GM23248 (cell line): ENCODE measurements around the gene NUDT6. TPM values are rescaled to one million over a fixed set of nuclear protein-coding genes. Genes with fewer than 3 reads are reported as not detected.

Experiments
- DNase-seq: peaks from one replicate; pipeline ENCODE4 v3.0.0-alpha.2; 2015
- H2AFZ ChIP-seq: fragments of 200-600 bp; sonication (generic); 2 replicates; pipeline ENCODE4 v1.6.1; 2016; ENCODE audit warnings: antibody characterized with exemption
- H3F3A ChIP-seq: fragments of 200-600 bp; sonication (generic); 2 replicates; pipeline ENCODE4 v1.6.1; 2016; ENCODE audit warnings: mild to moderate bottlenecking, antibody characterized with exemption, mixed run types; ENCODE audit not compliant: insufficient read depth
- H3K27ac ChIP-seq: fragments of 200-600 bp; sonication (generic); 2 replicates; pipeline ENCODE4 v1.5.1; 2016; ENCODE audit warnings: mild to moderate bottlenecking
- H3K27me3 ChIP-seq: fragments of 200-600 bp; sonication (generic); replicated peaks from 2 replicates; pipeline ENCODE4 v1.6.1; 2016; ENCODE audit warnings: mild to moderate bottlenecking; ENCODE audit not compliant: insufficient read depth
- H3K36me3 ChIP-seq: fragments of 200-600 bp; sonication (generic); 2 replicates; pipeline ENCODE4 v1.6.1; 2016; ENCODE audit warnings: low read depth, mild to moderate bottlenecking
- H3K4me1 ChIP-seq: fragments of 200-600 bp; sonication (generic); 2 replicates; pipeline ENCODE4 v1.6.1; 2016; ENCODE audit warnings: mild to moderate bottlenecking; ENCODE audit not compliant: insufficient read depth
- H3K4me2 ChIP-seq: fragments of 200-600 bp; sonication (generic); one replicate; pipeline ENCODE4 v1.6.1; 2016; ENCODE audit warnings: mild to moderate bottlenecking; ENCODE audit not compliant: unreplicated experiment
- H3K4me3 ChIP-seq: fragments of 200-600 bp; sonication (generic); 2 replicates; pipeline ENCODE4 v1.5.1; 2016; ENCODE audit warnings: mild to moderate bottlenecking
- H3K79me2 ChIP-seq: fragments of 200-600 bp; sonication (generic); 2 replicates; pipeline ENCODE4 v1.6.1; 2016; ENCODE audit warnings: mild to moderate bottlenecking; ENCODE audit not compliant: insufficient read depth
- H3K9ac ChIP-seq: fragments of 200-600 bp; sonication (generic); 2 replicates; pipeline ENCODE4 v1.6.1; 2016; ENCODE audit warnings: mild to moderate bottlenecking
- H3K9me2 ChIP-seq: fragments of 200-600 bp; sonication (generic); 2 replicates; pipeline ENCODE4 v1.6.1; 2016; ENCODE audit warnings: mixed run types, mild to moderate bottlenecking, moderate library complexity; ENCODE audit not compliant: insufficient read depth
- H3K9me3 ChIP-seq: fragments of 200-600 bp; sonication (generic); one replicate; pipeline ENCODE4 v1.6.1; 2017; ENCODE audit warnings: low read depth
- H4K20me1 ChIP-seq: fragments of 200-600 bp; sonication (generic); 2 replicates; pipeline ENCODE4 v1.6.0; 2016; ENCODE audit not compliant: insufficient read depth
- EZH2 ChIP-seq: fragments of 200-600 bp; sonication (generic); IDR thresholded peaks from 2 replicates; pipeline ENCODE4 v1.6.1; 2018; ENCODE audit warnings: antibody characterized with exemption, mild to moderate bottlenecking; ENCODE audit not compliant: insufficient read depth, poor library complexity, severe bottlenecking
- EZH2phosphoT487 ChIP-seq: fragments of 200-600 bp; sonication (generic); IDR thresholded peaks from 2 replicates; pipeline ENCODE4 v1.6.1; 2018; ENCODE audit warnings: antibody characterized with exemption, moderate library complexity, mild to moderate bottlenecking, low read depth; ENCODE audit not compliant: insufficient read depth
- WGBS, 2 experiments: methylation state at CpG; one replicate each; pipeline ENCODE4 v1.1.6; 2015 to 2017; ENCODE audit warnings: low lambda C conversion rate in 2 of 2, low coverage in 1 of 2; ENCODE audit errors: missing lambda C conversion rate in 2 of 2; 5-methylcytosine and 5-hydroxymethylcytosine counted together
- in situ Hi-C: fragments of 300-500 bp; cut with MboI; formaldehyde crosslinking; loops from 2 replicates; pipeline ENCODE4 v1.15.0; 2020
- polyA plus RNA-seq: library from polyadenylated mRNA; unstranded; fragments of >200 nt; fragmentation: Nextera tagmentation; extraction: Ambion mirVana; gene quantifications from 2 replicates; pipeline ENCODE4 v1.2.1, GENCODE V29; 2016
- total RNA-seq: library from RNA; depleted of rRNA; stranded (reverse); fragments of >200 nt; shearing (Covaris generic); gene quantifications from 2 replicates; pipeline ENCODE4 v1.2.3, GENCODE V29; 2014

The NUDT6 gene
- total and polyA plus RNA-seq, 2 experiments from 2014 or later = 4.9 to 6.0 TPM

GRCh38 chr4:122895336-122895995 lies 26.9 kb downstream of the NUDT6 start:
- DNase-seq = no peak
- H3K27me3 ChIP-seq = no peaks in the 10 kb centered on the region
- no peak overlapping the region for H3K4me3 ChIP-seq
- H2AFZ ChIP-seq = no peak overlapping the region
- H3K79me2 ChIP-seq = peaks cover 84% of the 10 kb centered on the region
- H3K9me3 ChIP-seq = no peaks in the 10 kb centered on the region
- no peaks in the 10 kb centered on the region for H4K20me1 ChIP-seq
- WGBS, 2 experiments = 2 to 12% methylated on average over 1 of the region's 1 CpG
- TF ChIP-seq EZH2 = no peak
- no peak for TF ChIP-seq EZH2phosphoT487
- 0 out of 2 replicates have a peak overlapping the region, but pooled peaks have one; percentile 16 for H3K9ac ChIP-seq
- peaks cover 81% of the 10 kb centered on the region for H3K4me1 ChIP-seq
- peaks cover 59% of the 10 kb centered on the region for H3K36me3 ChIP-seq
- in situ Hi-C loops = no loop called here
- no peaks in the 10 kb centered on the region for H3K9me2 ChIP-seq
- H3K27ac ChIP-seq = peak overlapping the region; percentile 43
- H3F3A ChIP-seq = peaks cover 90% of the 10 kb centered on the region
- peak overlapping the region; percentile 28 for H3K4me2 ChIP-seq

DNA sequence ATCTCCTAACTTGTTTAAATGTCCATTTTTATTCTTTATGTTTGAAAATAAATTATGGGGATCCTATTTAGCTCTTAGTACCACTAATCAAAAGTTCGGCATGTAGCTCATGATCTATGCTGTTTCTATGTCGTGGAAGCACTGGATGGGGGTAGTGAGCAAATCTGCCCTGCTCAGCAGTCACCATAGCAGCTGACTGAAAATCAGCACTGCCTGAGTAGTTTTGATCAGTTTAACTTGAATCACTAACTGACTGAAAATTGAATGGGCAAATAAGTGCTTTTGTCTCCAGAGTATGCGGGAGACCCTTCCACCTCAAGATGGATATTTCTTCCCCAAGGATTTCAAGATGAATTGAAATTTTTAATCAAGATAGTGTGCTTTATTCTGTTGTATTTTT lies 27.6 kb downstream of the NUDT6 start:
- no peak overlapping the region for H3K4me2 ChIP-seq
- peaks cover 86% of the 10 kb centered on the region for H3K79me2 ChIP-seq
- peaks cover 65% of the 10 kb centered on the region for H3K36me3 ChIP-seq
- H3K9me3 ChIP-seq = no peaks in the 10 kb centered on the region
- H3K4me1 ChIP-seq = peaks cover 82% of the 10 kb centered on the region
- no peak for DNase-seq
- 89 to 91% methylated on average over 3 of the region's 3 CpGs for WGBS, 2 experiments
- H3K9ac ChIP-seq = no peak overlapping the region
- H3K9me2 ChIP-seq = no peaks in the 10 kb centered on the region
- H2AFZ ChIP-seq = no peak overlapping the region
- H4K20me1 ChIP-seq = no peaks in the 10 kb centered on the region
- peak overlapping the region; percentile 43 for H3K27ac ChIP-seq
- H3K27me3 ChIP-seq = no peaks in the 10 kb centered on the region
- in situ Hi-C loops = no loop called here
- no peak for TF ChIP-seq EZH2
- no peak for TF ChIP-seq EZH2phosphoT487
- no peak overlapping the region for H3K4me3 ChIP-seq
- H3F3A ChIP-seq = peaks cover 91% of the 10 kb centered on the region

DNA sequence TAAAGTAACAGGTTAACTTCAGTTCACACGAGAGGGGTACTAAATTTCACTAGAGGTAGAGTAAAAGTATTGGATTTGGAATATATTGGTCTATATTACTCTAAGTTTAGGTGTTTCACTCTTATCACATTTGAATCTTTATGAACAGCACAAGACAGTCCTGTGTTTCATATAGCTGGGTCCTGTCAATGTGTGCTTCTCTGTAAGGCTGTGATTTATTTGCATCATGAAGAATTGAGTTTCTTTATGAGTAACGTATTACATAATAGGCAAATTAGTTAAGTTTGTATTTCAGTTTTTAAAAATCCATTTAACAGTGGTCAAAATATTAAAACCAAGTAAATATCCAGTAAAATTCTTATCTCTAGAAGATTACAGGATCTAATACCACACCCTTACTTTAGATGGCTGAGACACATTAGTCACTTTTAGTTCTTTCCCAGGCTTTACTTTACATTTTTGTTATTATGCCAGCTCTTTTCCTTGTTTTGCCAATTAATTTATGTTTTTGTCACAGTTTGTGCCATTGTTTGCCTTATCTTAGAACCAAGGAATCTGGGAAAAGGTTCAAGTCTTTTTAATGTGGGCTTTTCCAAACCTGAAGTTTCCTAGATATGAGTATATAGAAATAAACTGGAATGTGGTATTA lies 32.1 kb downstream of the NUDT6 start:
- Histone ChIP-seq H3K27ac (peak overlapping the region; percentile 41), H3K9me2 (no peaks in the 10 kb centered on the region), H3F3A (peaks cover 93% of the 10 kb centered on the region), H3K9ac (no peak overlapping the region), H3K79me2 (peaks cover 98% of the 10 kb centered on the region), H2AFZ (no peak overlapping the region), H3K4me3 (no peak overlapping the region), H3K27me3 (no peaks in the 10 kb centered on the region), H4K20me1 (no peaks in the 10 kb centered on the region), H3K9me3 (no peaks in the 10 kb centered on the region), H3K36me3 (peaks cover 92% of the 10 kb centered on the region), H3K4me1 (peaks cover 63% of the 10 kb centered on the region), H3K4me2 (peak overlapping the region; percentile 32)
- 78% methylated on average over 2 of the region's 2 CpGs for WGBS, 2 experiments
- no peak for DNase-seq
- in situ Hi-C loops = no loop called here
- TF ChIP-seq EZH2 (no peak), EZH2phosphoT487 (no peak)

- Histone ChIP-seq H3K9me3 (no peaks in the 10 kb centered on the region), H3K4me2 (peak overlapping the region; percentile 2), H3K9ac (no peak overlapping the region), H3K27ac (peak overlapping the region; percentile 41), H3K27me3 (no peaks in the 10 kb centered on the region), H3K4me3 (no peak overlapping the region), H3K79me2 (peaks cover 98% of the 10 kb centered on the region), H3K9me2 (no peaks in the 10 kb centered on the region), H4K20me1 (no peaks in the 10 kb centered on the region), H3K4me1 (peaks cover 64% of the 10 kb centered on the region), H2AFZ (no peak overlapping the region), H3K36me3 (peaks cover 92% of the 10 kb centered on the region), H3F3A (peaks cover 95% of the 10 kb centered on the region)
- in situ Hi-C loops = no loop called here
- DNase-seq = no peak
- WGBS, 2 experiments = 6 to 10% methylated on average over 1 of the region's 1 CpG
- TF ChIP-seq EZH2 = no peak
- TF ChIP-seq EZH2phosphoT487 = no peak
Measured at GRCh38 chr4:122889726-122890125, 32.7 kb downstream of the NUDT6 start.
